ENCODE results near the gene ANKRD50.

DNA sequence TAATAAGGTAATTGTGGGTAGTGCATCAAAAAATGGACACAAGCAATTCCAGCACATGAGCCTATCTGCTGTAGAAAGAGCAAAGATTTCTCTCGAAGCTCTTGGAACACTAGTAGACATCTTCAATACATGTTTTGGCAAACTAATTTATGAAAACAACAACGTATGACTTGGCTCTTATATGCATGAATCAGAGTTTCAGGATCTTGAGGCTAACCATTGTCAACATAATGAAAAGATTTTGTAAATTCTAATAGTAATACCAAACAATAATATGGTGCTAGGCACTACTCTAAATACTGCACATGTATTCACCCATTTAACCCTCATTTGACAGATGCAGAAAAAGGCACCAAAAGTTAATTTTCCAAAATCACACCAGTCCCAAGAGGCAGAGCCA, 25.1 kb upstream of the ANKRD50 start:
- TF ChIP-seq POLR2A (IDR thresholded peaks at IDR 0.05; ENCODE audit: low read depth, low read length) (no peak), TAF1 (IDR thresholded peaks at IDR 0.05; ENCODE audit: borderline replicate concordance, low read depth, low read length) (no peak)

All from GM12892 (cell line).